ENCODE data around the gene RASL10A.

Gene RASL10A

GRCh38 chr22:29306835-29307595 lies 8.5 kb downstream of the RASL10A start:
- peak; percentile 36 to 53 for DNase-seq (ENCODE audit: low read depth in 2 of 2)

DNA sequence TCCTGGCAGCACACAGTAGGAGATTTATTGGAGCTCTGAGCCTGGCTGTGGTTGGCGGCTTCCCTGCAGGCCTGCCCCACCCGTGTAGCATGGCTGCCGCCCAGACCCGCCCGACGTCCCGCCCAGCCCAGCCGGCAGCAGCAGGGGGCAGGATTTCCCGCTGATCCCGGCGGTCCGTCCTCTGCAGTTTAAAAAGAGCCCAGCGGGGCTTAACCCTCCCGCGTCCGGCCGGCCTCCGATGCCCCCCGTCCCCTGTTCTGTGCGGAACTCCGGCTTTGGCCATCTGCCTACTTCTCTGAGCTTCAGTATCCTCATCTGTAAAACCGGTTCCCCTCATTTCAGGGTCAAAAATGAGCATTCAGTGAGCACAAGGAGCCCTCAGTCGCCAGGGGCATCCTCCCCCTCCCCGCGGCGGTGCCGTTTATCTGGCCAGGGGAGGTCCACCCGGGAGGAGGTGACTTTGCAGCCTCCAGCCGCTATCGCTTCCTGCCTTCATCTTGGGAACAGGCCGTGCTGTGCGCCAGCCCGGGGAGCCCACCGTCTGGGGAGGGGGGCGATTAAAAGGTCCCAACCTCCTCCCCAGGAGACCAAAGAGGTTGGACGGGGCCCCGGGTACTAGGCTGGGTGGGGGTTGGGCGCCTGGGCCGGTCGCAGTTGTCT lies 9.2 kb downstream of the RASL10A start, which contains the start of gene GAS2L1:
GAS2L1 (plus strand) TSS at position 476 of the 660 bp plus-strand sequence. CDS start 1,456 bp downstream, outside the sequence.
- peak; percentile 31 to 43 for DNase-seq (ENCODE audit: low read depth in 2 of 2)

DNA sequence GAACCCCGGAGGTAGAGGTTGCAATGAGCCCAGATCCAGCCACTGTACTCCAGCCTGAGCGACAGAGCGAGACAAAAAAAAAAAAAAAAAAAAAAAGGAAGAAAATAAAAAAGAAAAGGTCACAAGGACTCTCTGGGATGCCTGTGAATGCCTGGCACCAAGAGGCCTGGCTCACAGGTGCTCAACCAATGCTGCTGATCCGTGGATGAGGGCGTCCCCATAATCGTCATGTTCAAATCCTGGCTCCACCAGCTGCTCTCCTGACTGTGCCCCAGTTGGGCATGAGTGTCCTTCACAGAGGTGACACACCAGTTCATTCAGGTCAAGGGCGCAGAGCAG lies 9.7 kb downstream of the RASL10A start:
- no peak for DNase-seq (ENCODE audit: low read depth in 2 of 2)

- DNase-seq (ENCODE audit: low read depth in 2 of 2), result no peak
Measured at GRCh38 chr22:29302681-29303465, 12.6 kb downstream of the RASL10A start.

GRCh38 chr22:29302402-29302680 lies 13.2 kb downstream of the RASL10A start:
- DNase-seq (ENCODE audit: low read depth in 2 of 2), result no peak

DNA sequence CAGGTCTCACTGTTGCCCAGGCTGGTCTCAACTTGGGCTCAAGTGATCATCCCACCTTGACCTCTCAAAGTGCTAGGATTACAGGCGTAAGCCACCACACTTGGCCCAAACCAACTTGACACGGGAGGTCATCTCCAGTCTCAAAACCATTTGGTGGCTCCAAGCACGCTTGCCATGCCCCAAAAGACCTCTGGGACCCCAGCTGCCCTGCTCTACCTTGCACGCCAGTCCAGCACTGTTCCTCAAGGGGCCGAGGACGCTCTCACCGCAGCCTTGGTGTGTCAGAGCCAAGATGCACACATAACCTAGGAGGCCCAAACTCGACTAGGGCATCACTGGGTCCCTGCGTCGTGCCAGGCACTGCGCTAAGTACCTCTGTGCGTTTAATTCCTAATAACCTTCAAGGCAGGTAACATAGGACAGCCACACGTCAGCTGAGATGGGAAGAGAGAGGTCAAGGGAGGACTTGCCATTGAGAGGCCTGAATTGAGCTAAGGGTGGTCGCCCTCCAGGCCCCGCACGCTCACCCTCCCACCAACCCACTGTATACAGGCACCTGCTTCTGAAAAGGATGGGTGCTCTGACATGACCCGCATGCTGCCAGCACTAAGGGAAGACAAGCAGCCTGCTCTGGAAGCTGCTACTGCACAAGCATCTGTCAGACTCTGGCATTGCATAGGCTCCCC lies 13.6 kb downstream of the RASL10A start:
- DNase-seq (ENCODE audit: low read depth in 2 of 2), result no peak

DNA sequence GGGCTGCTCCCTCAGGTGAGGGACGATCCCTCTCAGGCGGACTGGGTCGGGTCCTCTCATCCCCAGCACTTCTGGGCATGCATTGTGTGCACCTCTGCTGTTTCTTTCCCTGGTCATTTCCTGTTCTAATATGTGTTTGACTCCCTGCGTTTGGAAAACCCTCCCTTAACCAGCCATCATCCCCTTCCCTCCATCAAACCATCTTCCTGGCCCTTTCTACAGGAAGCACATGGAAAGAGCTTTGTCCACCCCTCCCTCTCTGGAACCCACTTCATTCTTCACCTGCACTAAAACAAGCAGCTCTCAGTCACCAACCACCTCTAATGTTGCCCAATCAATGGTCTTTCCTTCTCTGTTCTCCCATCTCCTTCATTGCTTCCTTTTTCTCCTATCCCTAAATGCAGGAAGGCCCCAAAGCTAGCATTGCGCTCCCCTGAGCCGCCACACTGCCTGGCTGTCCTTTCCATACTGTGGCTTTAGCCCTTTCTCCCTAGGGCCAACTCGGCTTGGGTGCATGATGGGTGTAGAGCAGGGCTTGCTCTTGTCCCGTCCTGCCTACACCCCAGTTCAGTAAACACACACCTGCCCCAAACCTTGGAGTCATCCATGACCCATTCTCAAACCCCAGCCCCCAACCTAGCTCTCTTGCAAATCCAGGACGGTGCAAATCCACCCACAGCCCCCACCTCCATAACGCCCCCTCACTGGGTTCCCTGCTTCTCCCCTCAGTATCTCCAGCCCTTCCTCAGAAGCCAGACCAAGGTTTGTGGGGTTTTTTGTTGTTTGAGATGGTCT lies 14.5 kb downstream of the RASL10A start:
- DNase-seq (ENCODE audit: low read depth in 2 of 2), result no peak

DNA sequence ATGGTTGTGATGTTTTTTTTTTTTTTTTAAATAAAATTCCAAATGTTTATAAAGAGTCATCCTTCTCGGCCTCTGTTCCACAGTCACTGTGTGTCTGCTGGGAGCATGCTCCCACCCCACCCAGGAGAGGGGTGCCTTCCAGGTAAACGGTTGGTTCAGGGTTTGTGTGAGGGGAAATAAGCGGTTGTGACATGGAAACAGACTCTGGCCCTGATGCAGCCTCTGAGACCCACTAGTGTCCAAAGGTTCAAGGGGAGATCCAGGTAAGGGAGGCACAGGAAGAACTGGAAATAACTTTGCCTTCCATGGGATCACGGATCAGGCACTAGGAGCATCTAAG lies 15.1 kb downstream of the RASL10A start:
- DNase-seq (ENCODE audit: low read depth in 2 of 2), result no peak

- DNase-seq (ENCODE audit: low read depth in 2 of 2), result no peak
Measured at GRCh38 chr22:29299136-29299900, 16.2 kb downstream of the RASL10A start.

DNA sequence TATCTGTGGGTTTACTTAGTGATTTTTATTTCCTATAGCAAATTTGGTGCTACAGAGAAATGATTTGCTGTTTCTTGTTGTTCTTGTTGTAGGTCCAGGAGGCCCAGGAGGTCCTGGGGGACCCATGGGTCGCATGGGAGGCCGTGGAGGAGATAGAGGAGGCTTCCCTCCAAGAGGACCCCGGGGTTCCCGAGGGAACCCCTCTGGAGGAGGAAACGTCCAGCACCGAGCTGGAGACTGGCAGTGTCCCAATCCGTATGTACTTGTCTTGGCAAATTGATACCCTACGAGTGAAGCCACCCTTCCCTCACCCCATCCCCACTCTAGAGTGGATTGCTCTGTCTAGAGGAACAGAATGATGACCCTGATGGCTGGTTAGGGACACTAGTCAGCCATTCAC lies 16.9 kb downstream of the RASL10A start:
- no peak for DNase-seq (ENCODE audit: low read depth in 2 of 2)

- DNase-seq (ENCODE audit: low read depth in 2 of 2), result no peak
Measured at GRCh38 chr22:29292379-29292778, 23.1 kb downstream of the RASL10A start.

DNA sequence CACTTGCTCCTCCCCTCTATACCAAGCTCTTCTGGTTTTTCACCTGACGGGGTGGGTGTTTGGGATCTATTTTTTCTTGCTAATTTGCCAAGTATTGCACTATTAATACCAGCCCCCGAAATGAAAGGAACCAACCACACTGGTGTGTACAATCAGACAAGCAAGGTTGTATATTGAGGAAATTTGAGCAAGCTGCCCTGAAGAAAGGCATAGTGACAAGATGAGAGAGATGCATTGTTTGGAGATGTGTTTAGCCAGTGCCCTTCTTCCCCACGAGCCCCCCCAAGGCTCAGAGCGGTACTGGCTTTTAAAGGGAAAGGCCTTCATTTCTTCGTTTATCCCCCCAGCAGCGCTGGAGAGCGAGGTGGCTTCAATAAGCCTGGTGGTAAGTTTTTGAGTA lies 24.3 kb downstream of the RASL10A start:
- DNase-seq (ENCODE audit: low read depth in 2 of 2), result no peak

GRCh38 chr22:29290061-29290460 lies 25.4 kb downstream of the RASL10A start:
- DNase-seq (ENCODE audit: low read depth in 2 of 2), result no peak

- no peak for DNase-seq (ENCODE audit: low read depth in 2 of 2)
Measured at GRCh38 chr22:29288837-29289236, 26.7 kb downstream of the RASL10A start.

DNA sequence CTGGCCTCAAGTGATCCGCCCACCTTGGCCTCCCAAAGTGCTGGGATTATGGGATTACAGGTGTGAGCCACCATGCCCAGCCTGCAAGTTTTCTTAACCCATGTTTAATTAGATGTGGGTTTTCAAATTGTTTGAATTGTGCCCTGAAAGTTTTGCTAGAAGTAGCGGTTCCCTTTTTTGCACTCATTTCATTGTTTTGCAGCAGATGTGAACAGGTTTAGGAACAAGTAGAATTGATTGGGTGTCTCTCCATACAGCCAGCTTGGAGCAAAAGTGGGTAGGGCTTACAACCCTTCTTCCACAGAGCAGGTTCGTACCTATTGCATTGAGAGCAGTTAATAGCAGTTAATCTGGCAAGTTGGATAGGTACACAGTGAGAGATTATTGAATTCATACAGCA lies 31.3 kb downstream of the RASL10A start:
- no peak for DNase-seq (ENCODE audit: low read depth in 2 of 2)

GRCh38 chr22:29277927-29278326 lies 37.6 kb downstream of the RASL10A start:
- DNase-seq (ENCODE audit: low read depth in 2 of 2), result no peak

DNA sequence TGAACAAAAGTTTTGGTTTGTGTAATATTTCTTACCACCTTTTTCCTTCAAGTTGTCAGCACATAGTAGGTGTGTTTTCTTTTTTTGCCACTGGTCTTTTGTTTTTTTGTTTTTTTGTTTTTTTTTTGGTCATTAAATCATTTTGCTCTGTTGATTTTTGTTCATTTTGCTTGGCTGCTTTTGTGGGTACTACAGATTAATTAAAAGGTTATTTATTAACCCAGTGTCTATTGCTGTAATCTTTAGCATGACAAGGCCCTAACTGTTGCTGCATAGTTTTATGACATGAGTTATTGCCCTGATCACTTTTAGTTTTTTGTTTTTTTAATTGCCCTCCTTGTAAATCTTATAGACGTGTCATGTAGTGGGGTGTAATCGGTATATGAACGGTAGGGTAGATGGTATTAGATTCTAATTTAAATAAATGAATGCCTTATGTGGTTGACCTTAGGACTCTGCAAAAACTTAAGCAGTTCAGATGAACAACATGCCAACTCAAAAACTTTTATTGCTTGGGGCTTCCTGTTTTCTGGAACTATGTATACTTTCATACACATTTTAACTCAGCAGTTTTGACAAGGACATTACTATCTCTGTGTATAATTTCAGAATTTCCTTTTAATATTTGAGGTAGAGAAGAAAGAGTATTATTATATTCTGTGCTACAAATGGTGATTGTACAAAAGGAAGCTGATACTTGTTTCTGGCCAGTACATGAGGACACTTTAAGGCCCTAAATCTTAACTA lies 39.5 kb downstream of the RASL10A start:
- no peak for DNase-seq (ENCODE audit: low read depth in 2 of 2)

GRCh38 chr22:29275167-29275566 lies 40.3 kb downstream of the RASL10A start:
- no peak for DNase-seq (ENCODE audit: low read depth in 2 of 2)

DNA sequence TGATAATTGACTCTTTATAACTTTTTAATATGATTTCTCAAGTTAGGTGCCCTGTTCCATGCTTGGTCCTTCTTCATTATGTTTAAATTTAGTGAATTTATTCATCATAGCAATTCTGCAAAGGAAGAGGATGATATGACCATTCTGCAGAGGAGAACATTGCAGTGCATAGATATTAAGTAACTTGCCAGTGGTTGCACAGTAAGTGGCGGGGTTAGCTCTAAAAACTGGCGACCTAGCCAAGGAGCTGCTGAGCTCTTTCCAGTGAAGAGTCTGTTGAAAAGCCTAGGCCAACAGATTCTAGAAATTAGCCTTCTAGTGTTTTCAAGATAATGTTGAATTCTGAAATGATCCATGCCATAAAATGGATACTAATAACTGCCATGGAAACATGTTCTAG lies 42.9 kb downstream of the RASL10A start:
- no peak for DNase-seq (ENCODE audit: low read depth in 2 of 2)

Measured in fibroblast of skin of left quadriceps (primary cell).